WI38 (cell line): ENCODE measurements around the gene NFYA.

Source experiments
- H3K4me3 ChIP-seq: 2 replicates; pipeline ENCODE4 v1.5.1; 2011; ENCODE audit warnings: low read depth, mild to moderate bottlenecking, control low read depth, low read length
- CTCF ChIP-seq: IDR thresholded peaks from 2 replicates; pipeline ENCODE4 v1.5.1; 2012; ENCODE audit warnings: low read depth, mild to moderate bottlenecking, control low read depth, low read length

The NFYA gene

GRCh38 chr6:41147917-41148316 is 75.1 kb downstream of the NFYA start:
- no peak overlapping the region for H3K4me3 ChIP-seq
- no peak for TF ChIP-seq CTCF
